ENCODE results near the gene TAS1R1.

DNA sequence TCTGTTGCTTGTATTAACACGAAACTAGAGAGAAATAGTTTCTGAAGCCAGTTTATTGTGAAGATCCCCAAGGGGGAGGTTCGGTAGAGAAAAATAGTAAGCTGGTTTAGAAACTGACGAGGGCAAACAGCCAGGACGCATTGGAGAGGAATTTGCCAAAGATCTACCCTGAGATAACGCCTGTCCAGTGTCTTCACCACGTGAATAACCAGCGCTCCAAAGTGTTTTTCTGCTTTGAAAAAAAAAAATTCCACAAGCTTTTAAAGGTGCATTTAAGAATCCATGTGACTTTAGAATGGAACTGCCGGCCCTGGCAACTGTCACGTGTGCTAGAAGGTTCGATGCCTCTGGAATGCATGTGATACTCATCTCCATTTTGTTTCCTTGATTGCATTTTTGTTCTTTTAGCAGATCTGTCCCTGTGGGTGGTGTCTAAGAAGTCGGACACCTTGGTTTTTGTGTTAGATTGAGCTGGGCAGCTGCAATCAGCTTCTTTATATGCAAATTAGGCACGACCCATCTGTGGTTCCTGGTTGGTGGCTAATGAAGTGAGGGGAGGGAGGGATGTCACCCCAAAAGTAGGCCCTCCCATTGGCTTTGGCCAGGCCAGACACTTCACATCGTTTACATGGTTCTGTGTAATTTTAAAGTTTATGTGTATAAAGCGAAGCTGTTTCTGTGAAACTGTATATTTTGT lies 68.3 kb downstream of the TAS1R1 start:
- TF ChIP-seq, protein P1, sequence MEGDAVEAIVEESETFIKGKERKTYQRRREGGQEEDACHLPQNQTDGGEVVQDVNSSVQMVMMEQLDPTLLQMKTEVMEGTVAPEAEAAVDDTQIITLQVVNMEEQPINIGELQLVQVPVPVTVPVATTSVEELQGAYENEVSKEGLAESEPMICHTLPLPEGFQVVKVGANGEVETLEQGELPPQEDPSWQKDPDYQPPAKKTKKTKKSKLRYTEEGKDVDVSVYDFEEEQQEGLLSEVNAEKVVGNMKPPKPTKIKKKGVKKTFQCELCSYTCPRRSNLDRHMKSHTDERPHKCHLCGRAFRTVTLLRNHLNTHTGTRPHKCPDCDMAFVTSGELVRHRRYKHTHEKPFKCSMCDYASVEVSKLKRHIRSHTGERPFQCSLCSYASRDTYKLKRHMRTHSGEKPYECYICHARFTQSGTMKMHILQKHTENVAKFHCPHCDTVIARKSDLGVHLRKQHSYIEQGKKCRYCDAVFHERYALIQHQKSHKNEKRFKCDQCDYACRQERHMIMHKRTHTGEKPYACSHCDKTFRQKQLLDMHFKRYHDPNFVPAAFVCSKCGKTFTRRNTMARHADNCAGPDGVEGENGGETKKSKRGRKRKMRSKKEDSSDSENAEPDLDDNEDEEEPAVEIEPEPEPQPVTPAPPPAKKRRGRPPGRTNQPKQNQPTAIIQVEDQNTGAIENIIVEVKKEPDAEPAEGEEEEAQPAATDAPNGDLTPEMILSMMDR (conservative IDR thresholded peaks at IDR 0.05; ENCODE audit: low read depth in 2 of 2) = no peak
- TF ChIP-seq CREB1 (CRISPR knock-in tag; IDR thresholded peaks at IDR 0.05; ENCODE audit: low read depth) (no peak), POLR2AphosphoS5 (IDR thresholded peaks at IDR 0.05; ENCODE audit: low read depth) (no peak), EZH2phosphoT487 (IDR thresholded peaks at IDR 0.05; ENCODE audit: unreplicated experiment) (no peak), EZH2 (IDR thresholded peaks at IDR 0.05; ENCODE audit: low read depth, unreplicated experiment) (no peak), ZNF114 (CRISPR knock-in tag; IDR thresholded peaks at IDR 0.05) (no peak), JUNB (IDR thresholded peaks at IDR 0.05; ENCODE audit: unreplicated experiment) (no peak), ZNF331 (CRISPR knock-in tag; IDR thresholded peaks at IDR 0.05; ENCODE audit: low read depth) (no peak), NANOG (IDR thresholded peaks at IDR 0.05; ENCODE audit: borderline replicate concordance) (no peak)
- TF ChIP-seq, protein P2, sequence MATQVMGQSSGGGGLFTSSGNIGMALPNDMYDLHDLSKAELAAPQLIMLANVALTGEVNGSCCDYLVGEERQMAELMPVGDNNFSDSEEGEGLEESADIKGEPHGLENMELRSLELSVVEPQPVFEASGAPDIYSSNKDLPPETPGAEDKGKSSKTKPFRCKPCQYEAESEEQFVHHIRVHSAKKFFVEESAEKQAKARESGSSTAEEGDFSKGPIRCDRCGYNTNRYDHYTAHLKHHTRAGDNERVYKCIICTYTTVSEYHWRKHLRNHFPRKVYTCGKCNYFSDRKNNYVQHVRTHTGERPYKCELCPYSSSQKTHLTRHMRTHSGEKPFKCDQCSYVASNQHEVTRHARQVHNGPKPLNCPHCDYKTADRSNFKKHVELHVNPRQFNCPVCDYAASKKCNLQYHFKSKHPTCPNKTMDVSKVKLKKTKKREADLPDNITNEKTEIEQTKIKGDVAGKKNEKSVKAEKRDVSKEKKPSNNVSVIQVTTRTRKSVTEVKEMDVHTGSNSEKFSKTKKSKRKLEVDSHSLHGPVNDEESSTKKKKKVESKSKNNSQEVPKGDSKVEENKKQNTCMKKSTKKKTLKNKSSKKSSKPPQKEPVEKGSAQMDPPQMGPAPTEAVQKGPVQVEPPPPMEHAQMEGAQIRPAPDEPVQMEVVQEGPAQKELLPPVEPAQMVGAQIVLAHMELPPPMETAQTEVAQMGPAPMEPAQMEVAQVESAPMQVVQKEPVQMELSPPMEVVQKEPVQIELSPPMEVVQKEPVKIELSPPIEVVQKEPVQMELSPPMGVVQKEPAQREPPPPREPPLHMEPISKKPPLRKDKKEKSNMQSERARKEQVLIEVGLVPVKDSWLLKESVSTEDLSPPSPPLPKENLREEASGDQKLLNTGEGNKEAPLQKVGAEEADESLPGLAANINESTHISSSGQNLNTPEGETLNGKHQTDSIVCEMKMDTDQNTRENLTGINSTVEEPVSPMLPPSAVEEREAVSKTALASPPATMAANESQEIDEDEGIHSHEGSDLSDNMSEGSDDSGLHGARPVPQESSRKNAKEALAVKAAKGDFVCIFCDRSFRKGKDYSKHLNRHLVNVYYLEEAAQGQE (IDR thresholded peaks at IDR 0.05; ENCODE audit: unreplicated experiment) = no peak
